HFF-Myc (cell line): ENCODE results near the gene CNTN1.

Experiments used
- DNase-seq: peaks from one replicate; pipeline ENCODE4 v3.0.0-alpha.2; 2011; ENCODE audit warnings: low read depth; ENCODE audit errors: extremely low read depth
- H3K4me3 ChIP-seq: replicated peaks from 2 replicates; pipeline ENCODE4 v1.5.1; 2011; ENCODE audit warnings: low read depth, mild to moderate bottlenecking, control low read depth, low read length
- TF ChIP-seq, protein P1 (sequence below): IDR thresholded peaks from 2 replicates; pipeline ENCODE4 v1.5.1; 2012; ENCODE audit warnings: mild to moderate bottlenecking, low read depth, low read length, control low read depth; ENCODE audit errors: missing control alignments

The CNTN1 gene

GRCh38 chr12:40874868-40875267, 182.6 kb downstream of the CNTN1 start:
- TF ChIP-seq, protein P1, sequence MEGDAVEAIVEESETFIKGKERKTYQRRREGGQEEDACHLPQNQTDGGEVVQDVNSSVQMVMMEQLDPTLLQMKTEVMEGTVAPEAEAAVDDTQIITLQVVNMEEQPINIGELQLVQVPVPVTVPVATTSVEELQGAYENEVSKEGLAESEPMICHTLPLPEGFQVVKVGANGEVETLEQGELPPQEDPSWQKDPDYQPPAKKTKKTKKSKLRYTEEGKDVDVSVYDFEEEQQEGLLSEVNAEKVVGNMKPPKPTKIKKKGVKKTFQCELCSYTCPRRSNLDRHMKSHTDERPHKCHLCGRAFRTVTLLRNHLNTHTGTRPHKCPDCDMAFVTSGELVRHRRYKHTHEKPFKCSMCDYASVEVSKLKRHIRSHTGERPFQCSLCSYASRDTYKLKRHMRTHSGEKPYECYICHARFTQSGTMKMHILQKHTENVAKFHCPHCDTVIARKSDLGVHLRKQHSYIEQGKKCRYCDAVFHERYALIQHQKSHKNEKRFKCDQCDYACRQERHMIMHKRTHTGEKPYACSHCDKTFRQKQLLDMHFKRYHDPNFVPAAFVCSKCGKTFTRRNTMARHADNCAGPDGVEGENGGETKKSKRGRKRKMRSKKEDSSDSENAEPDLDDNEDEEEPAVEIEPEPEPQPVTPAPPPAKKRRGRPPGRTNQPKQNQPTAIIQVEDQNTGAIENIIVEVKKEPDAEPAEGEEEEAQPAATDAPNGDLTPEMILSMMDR, result no peak
- no peak overlapping the region for H3K4me3 ChIP-seq
- no peak for DNase-seq

DNA sequence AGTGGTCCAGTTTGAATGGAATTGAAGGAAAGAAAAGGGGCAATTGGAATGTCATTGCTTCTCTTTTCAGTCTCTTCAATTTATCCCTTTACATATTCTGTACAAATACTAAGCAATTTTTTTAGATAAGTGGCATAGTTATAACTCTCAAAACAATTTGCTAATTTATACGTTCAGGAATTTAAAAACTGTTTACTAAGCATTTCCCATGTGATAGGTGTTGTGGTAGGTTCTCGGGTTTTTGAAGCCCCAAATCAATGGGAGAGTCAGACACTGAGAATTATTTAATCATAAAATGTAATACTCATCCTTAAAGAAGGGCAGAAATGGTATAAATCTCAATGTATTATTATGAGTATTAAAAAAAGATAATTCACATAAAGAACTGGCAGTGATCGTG, 197.1 kb downstream of the CNTN1 start:
- H3K4me3 ChIP-seq, result no peak overlapping the region
- DNase-seq, result no peak
- TF ChIP-seq, protein P1, result no peak

DNA sequence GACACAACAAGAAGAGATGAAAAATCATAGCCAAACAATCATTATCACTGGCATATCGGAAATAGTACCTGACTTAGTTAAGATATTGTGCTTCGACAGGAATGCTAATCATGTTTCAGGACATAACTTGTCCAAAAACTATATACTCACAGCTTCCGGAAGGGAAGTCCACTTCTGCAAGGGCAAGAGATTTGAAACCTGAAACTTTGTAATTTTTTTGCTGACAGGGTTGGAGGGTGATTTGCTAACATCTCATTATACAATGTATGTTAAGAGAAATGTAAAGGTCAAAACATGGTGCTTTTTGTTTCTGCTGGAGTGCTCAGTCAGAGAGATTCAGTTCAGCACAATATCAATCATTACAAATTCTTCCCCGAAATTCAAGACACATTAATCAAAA, 200.3 kb downstream of the CNTN1 start:
- TF ChIP-seq, protein P1, result no peak
- H3K4me3 ChIP-seq, result no peak overlapping the region
- DNase-seq, result no peak

- DNase-seq, result no peak
- no peak overlapping the region for H3K4me3 ChIP-seq
- TF ChIP-seq, protein P1, result no peak
Measured at GRCh38 chr12:40898505-40898904, 206.3 kb downstream of the CNTN1 start.

DNA sequence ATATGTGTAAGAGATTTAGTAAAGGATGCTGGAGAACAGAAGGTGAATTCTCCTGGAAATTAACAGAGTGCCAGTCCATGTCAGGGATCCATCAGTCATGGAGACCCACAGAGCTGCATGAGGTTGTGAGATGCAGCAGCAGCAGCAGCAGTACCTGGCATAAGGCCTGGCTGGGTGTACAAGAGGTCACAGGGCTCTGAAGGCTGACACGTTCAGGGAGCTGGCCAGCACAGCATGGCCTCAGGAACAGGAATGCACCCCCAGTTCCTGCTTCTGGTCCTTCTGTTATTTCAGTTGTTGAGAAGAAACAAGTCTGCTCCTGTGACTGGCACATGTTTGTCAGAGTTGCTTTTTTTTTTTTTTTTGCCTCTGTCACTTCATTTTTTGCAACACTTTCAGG, 210.8 kb downstream of the CNTN1 start:
- DNase-seq, result no peak

DNA sequence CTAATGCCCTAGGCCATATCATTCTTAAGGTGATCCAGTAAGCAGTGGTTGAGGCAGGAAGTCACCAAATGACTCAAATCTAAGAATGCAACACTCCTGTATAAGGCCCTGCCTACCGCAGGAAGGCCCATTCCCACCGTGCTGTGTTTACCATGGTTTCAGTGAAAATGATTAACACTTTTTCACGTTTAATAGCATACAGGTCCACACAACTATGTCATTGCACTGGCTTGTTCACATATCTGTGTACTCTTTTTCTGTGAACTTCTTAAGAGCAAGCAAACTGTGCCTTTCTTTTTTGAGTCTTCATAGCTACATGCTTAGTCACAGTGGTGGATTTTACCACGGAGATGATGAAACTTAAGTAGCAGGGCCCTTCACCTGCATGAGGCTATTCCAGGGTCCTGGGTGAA, 214.9 kb downstream of the CNTN1 start:
- no peak overlapping the region for H3K4me3 ChIP-seq
- no peak for DNase-seq
- TF ChIP-seq, protein P1, result no peak

More for the DNA sequence above, 210.8 kb downstream of the CNTN1 start:
- TF ChIP-seq, protein P1, result no peak
- no peak overlapping the region for H3K4me3 ChIP-seq

- no peak for DNase-seq
- TF ChIP-seq, protein P1, result no peak
- no peak overlapping the region for H3K4me3 ChIP-seq
Measured at GRCh38 chr12:40911676-40912075, 219.4 kb downstream of the CNTN1 start.
